Skeletal muscle cell (primary cell): Measurements from ENCODE around the gene PGGT1B.

Experiments used
- DNase-seq: peaks from one replicate; pipeline ENCODE4 v3.0.0-alpha.2; 2010; ENCODE audit warnings: low read depth
- H3K4me3 ChIP-seq: 2 replicates; pipeline ENCODE4 v1.5.1; 2011; ENCODE audit warnings: low read depth, mild to moderate bottlenecking, control low read depth, low read length, moderate library complexity

The PGGT1B gene

DNA sequence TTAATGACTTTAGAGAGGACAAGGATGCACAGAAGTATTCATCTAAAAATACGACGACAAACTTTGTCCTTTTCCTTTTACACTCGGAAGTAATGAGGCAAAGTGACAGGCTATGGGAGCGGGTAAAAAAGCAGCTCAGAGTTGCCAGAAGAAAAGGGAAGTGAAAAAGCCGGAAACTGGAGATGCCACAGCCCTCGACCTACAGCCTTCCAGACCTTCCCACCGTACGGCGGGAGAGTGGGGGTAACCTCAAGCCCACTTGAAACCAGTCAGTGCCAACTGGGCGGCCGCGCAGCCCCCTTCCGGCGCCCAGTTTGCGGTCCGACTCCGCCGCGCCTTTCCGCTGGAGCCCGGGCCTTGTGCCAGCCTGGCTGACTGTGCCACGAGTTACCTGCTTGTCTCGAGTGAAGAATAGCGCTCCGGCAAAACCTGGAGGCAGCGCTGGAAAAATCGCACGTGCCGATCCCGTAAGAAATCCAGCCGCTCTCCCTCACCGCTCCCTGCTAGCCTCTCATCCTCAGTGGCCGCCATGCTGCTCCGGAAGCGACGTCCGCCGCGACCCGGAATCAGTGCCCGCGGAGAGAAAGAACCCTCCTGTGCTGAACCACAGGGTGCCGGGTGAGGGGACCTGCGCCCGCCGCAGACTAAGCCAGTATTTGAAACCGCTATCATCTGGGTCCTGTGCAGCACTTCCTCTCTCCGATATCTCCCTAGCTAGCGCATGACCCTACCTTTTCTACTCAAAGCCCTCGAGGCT is at the start of gene PGGT1B:
Gene PGGT1B, minus strand, starts transcription at position 557 of the 757 bp plus-strand sequence. Its CDS starts 26 bp downstream, at position 531.
- no peak for DNase-seq
- H3K4me3 ChIP-seq, result peak within 1 kb of the TSS; percentile 80

DNA sequence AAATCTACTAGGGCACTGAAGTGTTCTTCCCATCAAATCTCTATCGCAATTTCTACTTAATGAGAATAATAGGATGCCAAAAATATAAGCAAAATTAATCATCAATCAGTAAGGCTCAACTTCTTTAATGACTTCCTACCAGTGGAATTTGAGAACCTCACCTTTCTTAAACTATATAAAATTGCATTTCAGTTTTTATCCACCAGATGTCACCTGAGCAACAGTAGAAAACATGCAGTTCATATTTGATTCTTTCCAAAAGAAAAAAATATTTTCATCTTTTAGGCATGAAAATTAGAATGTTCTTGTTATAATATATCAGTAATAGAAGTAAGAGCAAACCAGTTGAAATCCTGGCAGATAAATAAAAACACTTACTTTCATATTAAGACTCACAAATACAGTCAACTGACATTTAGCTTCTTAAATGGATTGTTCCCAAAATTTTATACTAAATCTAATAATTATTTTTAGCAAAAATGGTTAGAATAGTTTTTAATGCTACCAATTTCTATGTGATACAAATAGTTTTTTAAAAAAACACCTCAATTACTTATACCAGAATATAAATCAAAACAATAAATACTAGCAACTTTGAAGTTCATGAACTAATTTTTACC is 47.2 kb upstream of the PGGT1B start:
- H3K4me3 ChIP-seq, result no peak overlapping the region
- no peak for DNase-seq

DNA sequence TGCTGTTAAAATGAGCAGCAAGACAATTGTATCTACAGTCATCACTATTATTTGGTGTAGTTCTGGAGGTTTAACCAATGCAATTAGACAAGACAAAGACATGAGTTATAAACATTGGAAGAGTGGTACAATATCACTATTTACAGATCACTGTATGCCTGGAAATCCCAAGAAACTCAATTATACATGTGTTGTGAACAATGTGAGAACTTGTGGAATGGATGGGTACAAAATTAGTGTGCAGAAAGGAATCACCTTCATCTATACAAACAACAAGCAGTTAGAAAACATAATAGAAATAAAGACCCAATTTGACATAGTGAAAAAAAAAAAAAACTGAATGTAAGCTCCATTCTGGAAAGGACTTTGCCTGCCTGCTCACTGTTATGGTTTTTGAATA is 46.1 kb upstream of the PGGT1B start:
- no peak overlapping the region for H3K4me3 ChIP-seq
- no peak for DNase-seq

DNA sequence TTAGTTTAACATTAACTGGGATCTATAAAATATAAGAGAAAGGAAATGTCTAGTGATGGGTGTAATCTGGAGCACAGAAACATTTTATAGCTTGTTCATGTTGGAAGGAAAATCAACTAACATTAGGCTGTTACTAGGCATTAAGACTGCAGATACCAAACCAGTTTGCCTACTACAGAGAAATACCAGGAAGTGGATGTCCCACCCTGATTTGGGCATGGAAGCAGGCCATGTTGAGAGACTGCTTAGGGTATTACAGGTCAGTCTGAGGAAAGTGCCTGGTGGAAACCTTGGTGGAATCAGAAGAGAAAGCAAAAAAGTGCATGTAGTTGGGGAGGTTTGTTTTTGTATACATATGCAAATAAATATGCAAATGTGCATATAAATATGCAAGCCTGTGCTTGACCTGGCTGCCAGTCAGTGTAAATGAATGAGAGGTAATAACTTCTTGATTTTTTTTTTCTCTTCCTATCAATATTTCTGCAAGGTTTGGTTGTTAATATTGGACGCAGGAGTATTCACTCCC is 43.4 kb upstream of the PGGT1B start:
- DNase-seq, result no peak
- H3K4me3 ChIP-seq, result no peak overlapping the region

DNA sequence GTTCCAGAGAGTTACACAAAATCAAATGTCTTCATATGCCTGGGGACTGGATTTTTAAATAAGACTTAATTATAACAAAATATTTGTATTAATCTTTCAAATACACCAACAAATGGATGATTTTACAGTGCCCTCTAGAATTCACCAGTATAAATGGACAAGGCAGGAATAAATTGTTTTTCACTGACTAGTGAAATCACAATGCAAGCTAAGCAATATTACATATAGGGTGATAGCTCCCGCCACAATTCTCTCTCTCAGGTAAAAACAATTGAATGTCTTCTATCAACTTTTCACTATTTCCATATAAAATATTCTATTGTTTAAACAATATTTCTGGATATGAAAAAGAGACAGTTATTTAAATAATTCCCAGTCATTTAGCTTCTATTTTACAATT is 41.8 kb upstream of the PGGT1B start:
- no peak for DNase-seq
- no peak overlapping the region for H3K4me3 ChIP-seq

DNA sequence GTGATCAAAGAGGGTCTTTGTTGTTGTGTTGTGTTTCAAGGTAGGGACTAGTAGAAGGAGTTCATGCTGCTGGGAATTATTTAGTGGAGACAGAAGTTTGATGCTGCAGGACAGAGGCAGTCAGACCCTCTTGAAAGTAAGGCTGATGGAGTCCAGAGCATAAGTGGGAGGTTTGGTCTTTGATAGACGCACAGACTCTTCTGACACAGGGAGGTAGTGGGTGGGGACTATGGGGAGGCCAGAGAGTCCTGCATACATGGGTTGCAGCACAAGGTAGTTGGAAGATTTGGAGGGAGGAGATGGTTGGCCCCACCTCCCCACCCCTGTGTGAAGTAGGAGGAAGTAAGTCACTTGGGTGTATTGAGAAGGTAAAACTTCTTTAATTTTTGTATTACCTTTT is 36.1 kb upstream of the PGGT1B start:
- no peak for DNase-seq
- no peak overlapping the region for H3K4me3 ChIP-seq

DNA sequence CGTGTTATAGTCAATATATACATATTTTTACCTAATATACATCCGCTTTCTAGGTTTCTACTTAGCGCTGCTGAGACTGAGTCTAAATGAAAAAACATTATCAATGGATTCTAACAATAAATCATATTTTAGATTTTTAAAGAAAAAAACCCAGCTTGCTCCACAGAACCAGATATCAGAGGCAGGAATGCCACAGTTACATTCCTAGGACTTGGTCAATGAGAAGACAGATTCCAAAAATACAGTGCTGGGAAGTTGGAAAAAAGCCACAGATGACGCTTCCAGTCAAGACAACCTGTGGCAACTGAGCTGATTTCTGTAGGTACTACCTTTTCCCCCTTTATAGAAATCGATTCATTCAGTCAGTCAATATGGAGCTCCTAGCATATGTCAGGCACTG is 34.4 kb upstream of the PGGT1B start:
- no peak for DNase-seq
- peak overlapping the region; percentile 19 for H3K4me3 ChIP-seq

DNA sequence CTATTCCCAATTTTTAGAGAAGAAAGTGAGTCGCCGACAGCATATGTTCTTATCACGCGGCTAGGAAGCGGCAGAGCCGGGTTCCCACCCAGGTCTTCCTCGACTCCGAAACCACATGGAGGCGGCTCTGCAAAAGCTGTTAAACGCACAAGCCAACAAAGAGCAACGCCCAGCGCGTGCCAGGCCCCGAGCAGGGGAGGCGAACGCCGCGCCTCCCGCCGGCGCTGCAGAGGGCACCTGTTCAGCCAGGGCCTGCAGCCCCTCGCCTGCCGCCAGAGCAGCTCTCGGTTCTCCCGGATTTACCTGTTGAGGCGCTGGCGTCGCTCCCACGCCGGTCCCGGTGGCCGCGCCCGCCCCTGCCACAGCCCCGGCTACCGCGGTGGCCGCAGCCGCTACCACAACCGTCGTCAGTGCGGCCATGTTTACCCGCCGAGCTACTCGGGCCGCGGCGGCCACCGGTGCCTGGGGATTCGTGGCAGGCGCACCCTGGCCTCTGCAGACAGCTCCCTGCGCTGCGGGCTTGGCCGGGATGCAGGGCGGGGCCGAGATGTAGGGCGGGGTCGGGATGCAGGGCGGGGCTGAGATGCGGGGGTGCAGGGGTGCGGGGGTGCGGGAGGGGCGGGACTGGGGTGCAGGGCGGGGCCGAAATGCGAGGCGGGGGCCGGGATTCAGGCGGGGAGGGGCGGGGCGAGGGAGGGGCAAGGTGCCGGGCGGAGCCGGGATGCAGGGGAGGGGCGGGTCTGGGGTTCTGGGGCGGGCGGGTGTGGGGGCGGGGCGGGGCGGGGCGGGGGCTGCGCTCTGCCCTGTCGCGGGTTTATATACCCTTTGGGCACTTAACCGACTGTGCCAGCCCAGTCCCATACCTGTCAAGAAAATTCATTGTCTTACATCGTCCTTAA is 33.7 kb upstream of the PGGT1B start, which contains the start of gene CCDC112:
Gene CCDC112, minus strand, starts transcription at position 531 of the 899 bp plus-strand sequence. Its CDS starts 111 bp downstream, at position 420.
- peak within 1 kb of the TSS; percentile 81 for H3K4me3 ChIP-seq
- DNase-seq, result peak; percentile 52

DNA sequence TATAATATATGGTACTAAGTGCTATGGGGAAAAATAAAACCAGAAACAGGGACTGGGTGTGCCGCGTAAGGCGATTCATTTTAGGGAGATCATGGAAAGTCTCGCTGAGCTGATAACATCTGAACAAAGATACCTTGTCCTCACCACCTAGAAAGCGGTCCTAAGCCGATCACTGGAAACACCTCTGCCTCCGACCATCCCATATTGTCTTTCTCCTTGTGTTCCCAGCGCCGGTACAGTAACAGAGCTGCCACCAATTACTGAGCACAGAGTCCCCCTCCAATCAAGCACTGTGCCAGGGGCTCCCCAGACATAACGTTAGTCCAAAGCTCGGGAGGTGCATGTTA is 33.1 kb upstream of the PGGT1B start:
- H3K4me3 ChIP-seq, result peak overlapping the region; percentile 81
- no peak for DNase-seq

DNA sequence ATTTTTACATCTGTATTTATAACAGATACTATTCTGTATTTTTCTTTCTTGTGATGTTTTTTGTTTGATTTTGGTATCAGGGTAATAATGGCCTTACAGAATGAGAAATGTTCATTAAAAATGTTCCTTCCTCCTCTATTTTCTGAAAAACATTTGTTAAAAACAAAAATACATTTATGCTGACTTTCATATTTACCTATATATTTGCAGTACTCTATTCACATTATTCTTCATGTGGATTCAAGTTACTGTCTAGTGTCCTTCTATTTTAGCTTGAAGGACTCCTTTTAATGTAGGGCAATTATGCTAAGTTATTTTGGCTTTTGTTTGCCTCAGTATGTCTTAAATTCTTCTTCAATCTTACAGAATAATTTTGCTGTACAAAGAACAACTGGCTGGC is 28.7 kb upstream of the PGGT1B start:
- no peak for DNase-seq
- H3K4me3 ChIP-seq, result no peak overlapping the region

DNA sequence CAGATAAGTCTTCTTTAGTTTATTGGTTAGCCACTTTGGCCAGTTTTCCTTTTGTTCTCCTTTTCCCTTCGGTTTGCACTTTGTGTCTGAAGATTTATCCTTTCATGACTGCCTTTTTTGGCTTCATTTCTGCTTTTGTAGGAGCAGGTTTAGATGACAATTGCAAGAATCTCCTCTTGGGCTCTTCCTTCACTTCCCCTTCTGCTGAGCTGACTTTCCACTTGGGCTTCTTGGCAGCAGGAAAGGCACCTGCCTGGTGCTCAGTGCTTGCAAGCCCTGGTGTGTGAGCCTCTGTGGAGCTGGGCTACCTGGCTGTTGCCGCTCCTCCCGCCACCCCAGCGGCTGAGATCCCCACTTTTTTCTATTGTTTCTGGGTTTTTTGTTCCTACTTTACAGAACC is 26.4 kb upstream of the PGGT1B start:
- no peak for DNase-seq
- H3K4me3 ChIP-seq, result no peak overlapping the region

DNA sequence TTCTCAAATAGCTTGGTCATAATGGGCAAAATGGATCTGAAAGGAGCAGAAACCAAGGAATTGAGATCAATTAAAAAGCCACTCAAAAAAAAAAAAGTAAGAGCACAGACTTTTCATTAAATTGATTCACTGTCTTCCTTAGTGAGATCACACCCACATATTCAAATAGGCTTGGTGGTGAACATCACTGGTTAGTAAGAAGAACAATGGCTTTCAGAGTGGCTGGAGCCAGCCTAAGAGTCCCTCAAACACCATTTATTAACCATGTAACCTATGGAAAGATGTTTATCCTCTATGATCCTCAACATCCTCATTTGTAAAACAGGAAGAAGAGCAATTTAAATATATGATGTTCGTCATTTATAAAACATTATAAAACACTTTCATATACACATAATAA is 21.3 kb upstream of the PGGT1B start:
- DNase-seq, result no peak

DNA sequence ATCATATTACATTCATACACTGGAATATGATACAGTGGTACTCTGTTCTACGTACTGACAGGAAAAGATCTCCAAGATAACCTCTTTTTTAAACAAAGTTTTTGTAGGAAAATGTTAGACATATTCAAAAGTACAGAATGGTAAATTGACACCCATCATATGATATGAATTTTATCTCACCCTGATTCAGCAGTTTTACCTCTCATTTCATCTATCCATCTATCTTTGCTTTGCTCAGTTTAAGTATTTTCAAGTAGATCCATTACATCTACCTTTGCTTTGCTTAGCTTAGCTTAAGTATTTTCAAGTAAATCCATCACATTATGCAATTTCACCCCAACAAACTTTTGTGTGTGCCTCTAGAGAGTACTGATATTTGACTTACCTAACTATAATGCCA is 19.5 kb upstream of the PGGT1B start:
- H3K4me3 ChIP-seq, result no peak overlapping the region
- no peak for DNase-seq

More for the DNA sequence above, 21.3 kb upstream of the PGGT1B start:
- no peak overlapping the region for H3K4me3 ChIP-seq

DNA sequence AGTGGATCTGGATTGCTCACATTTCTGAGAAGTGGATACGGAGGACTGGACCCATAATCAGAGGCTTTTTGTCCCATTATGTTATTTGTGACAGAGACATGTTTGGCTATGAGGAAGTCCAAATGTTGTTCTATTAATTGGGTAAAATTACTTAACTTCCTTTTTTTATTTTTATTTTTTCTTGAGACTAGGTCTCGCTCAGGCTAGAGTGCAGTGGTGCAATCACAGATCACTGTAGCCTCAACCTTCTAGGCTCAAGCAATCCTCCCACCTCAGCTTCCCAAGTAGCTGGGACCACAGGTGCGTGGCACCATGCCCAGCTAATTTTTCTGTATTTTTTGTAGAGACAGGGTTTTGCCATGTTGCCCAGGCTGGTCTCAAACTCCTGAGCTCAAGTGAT is 11.9 kb upstream of the PGGT1B start:
- H3K4me3 ChIP-seq, result no peak overlapping the region
- DNase-seq, result no peak

DNA sequence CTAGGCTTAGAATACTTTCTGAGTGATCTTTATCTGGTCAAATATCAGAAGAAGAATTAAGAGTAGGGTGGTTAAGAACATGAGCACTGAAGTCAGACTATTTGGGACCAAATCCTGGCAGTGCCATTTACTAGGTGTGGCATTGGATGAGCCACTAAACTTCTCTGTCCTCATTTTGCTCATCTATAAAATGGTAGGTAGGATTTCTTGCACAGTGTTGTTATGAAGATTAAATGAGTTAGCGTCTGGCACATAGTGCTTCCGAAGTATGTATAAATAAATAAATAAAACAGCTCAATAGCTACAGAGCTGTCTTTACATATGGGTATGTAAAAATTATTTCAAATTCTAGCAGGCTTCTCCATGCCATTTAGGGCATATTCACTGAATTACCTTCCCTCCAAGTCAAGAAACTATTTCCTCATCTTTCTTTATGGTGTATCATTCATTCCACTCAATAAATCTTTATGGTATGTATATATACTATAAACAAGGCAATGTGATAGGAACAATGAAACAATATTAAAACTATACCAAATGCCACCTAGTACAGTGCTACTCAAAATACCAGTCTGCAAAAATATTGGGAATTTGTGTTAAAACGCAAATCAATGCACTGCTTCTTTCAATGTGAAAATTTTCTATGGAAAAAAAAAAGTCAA is 9.8 kb upstream of the PGGT1B start:
- no peak for DNase-seq
- no peak overlapping the region for H3K4me3 ChIP-seq

DNA sequence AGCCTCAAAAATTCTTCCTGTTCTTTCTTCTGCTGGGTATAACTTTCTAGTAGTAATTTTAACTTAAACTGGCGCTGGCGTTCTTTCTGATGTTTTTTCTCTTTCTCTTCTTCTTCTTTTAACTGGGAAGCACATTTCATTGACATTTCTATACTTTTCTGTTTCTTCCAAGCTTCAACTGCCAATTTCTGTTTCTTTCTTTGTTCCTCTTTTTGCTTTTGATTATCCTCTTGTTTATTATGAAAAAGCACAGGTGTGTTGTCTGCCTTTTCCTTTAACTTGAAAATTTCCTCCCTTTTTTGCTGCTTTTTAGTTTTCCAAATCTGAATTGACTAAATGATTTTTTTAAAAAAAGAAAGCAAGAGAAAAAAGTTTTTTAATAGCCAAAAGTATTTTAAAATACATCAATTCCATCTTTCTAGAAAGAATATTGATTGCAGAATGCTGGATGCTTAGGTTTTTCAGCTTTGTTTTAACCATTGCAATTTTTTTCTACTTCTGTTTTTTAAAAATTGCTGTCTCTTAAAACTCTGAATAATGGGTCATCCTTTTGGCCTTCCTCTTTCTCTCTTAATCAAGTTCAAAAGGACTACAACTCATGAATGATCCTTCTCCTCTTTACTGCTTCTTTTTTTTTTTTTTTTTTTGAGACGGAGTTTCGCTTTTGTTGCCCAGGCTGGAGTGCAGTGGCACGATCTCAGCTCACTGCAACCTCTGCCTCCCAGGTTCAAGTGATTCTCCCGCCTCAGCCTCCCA is 8.8 kb upstream of the PGGT1B start:
- no peak for DNase-seq
- H3K4me3 ChIP-seq, result no peak overlapping the region

DNA sequence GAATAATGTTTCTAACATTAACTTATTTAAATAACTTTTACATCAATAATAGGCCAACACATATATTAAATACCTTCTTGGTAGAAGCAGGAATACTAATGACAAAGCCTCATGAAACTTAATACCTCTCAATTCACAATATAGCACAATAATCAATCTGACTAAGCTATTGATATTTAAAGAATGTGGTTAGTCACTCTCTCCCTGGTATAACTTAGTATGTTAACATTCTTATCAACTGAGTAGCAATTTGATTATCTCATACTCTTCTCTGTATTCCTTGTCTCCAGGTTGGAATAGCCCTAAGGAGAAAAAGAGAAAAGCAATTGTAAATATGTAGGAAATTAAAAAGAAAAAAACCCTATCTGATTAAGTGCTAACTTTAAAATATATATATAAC is 4.9 kb upstream of the PGGT1B start:
- no peak overlapping the region for H3K4me3 ChIP-seq
- no peak for DNase-seq

DNA sequence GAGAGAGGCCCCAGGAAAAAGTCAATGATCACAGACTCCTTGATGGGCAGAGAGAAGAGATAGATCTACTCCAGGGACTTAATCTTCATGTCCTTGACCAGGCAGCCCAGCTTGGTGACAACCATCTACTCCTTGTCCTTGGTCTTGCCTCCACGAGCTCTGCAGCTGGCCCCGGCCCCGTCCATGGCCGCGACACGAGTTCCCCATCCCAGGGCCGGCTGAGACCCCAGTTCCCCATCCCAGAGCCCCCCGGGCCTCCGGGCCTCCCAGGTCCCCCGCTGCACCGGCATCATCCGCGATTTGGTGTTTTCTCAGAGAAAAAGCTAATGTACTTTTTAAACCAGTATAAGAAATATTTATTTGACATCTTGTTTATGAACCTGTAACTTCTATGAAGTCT is 2.5 kb upstream of the PGGT1B start:
- no peak overlapping the region for H3K4me3 ChIP-seq
- DNase-seq, result no peak

DNA sequence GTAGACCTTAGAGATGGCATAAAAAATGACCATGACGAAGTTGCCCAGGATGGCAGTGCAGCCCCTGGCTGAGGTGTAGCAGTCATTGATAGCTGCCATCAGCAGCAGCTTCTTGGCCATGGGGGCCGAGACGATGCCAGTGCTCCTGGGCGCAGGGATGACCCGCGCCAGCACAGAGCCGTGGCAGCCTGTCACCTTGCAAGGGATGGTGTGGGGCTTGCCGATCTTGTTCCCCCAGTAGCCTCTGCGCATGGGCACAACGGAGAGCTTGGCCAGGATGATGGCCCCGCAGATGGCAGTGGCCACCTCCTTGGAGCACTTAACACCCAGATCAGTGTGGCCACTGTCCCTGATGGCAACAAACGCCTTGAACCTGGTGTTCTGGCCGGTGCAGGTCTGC is 2.1 kb upstream of the PGGT1B start:
- no peak for DNase-seq
- H3K4me3 ChIP-seq, result no peak overlapping the region
